IPS DF 6.9 (cell line): ENCODE results near the gene LYZL1.

Experiments used
- DNase-seq: peaks from one replicate; pipeline ENCODE4 v3.0.0-alpha.2; 2013; ENCODE audit warnings: low read depth, low spot score
- H3K27ac ChIP-seq: one replicate; pipeline ENCODE4 v1.5.1; 2013; ENCODE audit warnings: low read length, control low read depth
- H3K27me3 ChIP-seq: 2 replicates; pipeline ENCODE4 v1.6.1; 2013; ENCODE audit warnings: mild to moderate bottlenecking, low read length; ENCODE audit not compliant: control insufficient read depth, insufficient read depth
- H3K36me3 ChIP-seq: 2 replicates; pipeline ENCODE4 v1.6.1; 2013; ENCODE audit warnings: low read length; ENCODE audit not compliant: control insufficient read depth, insufficient read depth
- H3K4me1 ChIP-seq: 2 replicates; pipeline ENCODE4 v1.6.1; 2013; ENCODE audit warnings: low read length; ENCODE audit not compliant: control insufficient read depth, insufficient read depth
- H3K4me3 ChIP-seq: 2 replicates; pipeline ENCODE4 v1.5.1; 2013; ENCODE audit warnings: mild to moderate bottlenecking, low read length
- H3K9me3 ChIP-seq: 2 replicates; pipeline ENCODE4 v1.6.1; 2013; ENCODE audit warnings: low read length, inconsistent platforms; ENCODE audit not compliant: control insufficient read depth, insufficient read depth
- WGBS: extraction: QIAGEN DNeasy Blood & Tissue Kit; methylation state at CpG from one replicate; pipeline ENCODE4 v1.1.7; 2013; ENCODE audit warnings: mixed read lengths, missing lambda C conversion rate; ENCODE audit not compliant: insufficient read length, insufficient coverage; 5-methylcytosine and 5-hydroxymethylcytosine counted together

The LYZL1 gene

GRCh38 chr10:29249018-29249417 lies 39.9 kb upstream of the LYZL1 start:
- H3K4me1 ChIP-seq = no peaks in the 10 kb centered on the region
- no peak for DNase-seq
- no peaks in the 10 kb centered on the region for H3K36me3 ChIP-seq
- H3K27me3 ChIP-seq = no peaks in the 10 kb centered on the region; the same call in 1 of the 2 replicates
- no peaks in the 10 kb centered on the region for H3K9me3 ChIP-seq
- no CpG with 5 or more reads among the region's 5 CpGs for WGBS
- no peak overlapping the region for H3K27ac ChIP-seq
- no peak overlapping the region for H3K4me3 ChIP-seq

- DNase-seq = no peak
- WGBS = no CpG with 5 or more reads among the region's 1 CpG
- H3K9me3 ChIP-seq = no peaks in the 10 kb centered on the region
- 0 out of 2 replicates have a peak, but pooled peaks cover 1% of the 10 kb centered on the region for H3K4me1 ChIP-seq
- H3K27me3 ChIP-seq = no peaks in the 10 kb centered on the region; the same call in 1 of the 2 replicates
- H3K36me3 ChIP-seq = no peaks in the 10 kb centered on the region
- no peak overlapping the region for H3K4me3 ChIP-seq
- H3K27ac ChIP-seq = no peak overlapping the region
Observed at GRCh38 chr10:29250066-29250465, 38.8 kb upstream of the LYZL1 start.

DNA sequence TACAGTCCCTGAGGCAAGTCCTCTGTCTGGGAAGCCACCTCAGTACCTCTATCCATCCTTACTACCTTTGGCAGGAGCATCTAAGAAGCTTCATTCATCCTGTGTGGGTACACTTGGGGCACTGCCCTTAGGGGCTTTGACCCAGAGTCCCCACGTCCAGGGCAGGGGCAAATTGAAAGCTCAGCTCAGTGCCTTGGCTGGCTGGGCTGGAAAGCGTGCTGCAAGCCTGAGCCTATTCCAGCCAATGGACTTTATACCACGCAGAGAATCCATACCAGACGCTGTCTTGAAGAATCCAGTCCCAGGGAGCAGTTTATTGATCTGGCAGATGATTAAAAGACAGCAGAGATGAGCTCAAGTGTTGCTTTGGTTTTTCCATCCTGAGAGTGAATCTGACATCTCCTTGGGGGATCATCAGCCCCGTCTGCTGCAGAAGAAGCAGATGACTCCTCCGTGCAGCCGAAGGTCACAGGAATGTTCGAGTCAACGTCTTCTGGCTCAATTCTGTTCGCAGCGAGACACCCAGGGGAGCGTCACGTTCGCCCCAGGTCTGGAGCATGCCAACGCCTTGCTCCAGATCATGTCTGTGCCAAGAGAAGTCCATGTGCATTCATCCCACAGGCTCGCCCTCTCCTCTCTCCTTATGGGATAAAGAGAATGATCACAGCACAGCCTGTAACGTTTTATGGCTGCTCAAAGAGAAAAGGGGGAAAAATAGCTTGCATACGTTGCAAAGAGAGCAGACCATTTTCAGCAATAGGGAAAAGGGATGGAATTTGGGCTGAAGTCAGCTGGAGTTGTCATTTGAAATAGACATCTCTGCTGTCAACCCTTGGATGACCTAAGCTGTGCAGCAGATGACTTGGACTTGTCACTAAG lies 35.8 kb upstream of the LYZL1 start:
- H3K27ac ChIP-seq = no peak overlapping the region
- DNase-seq = no peak
- H3K9me3 ChIP-seq = no peaks in the 10 kb centered on the region
- WGBS = no CpG with 5 or more reads among the region's 18 CpGs
- 0 out of 2 replicates have a peak, but pooled peaks cover 1% of the 10 kb centered on the region for H3K4me1 ChIP-seq
- no peaks in the 10 kb centered on the region for H3K36me3 ChIP-seq
- H3K27me3 ChIP-seq = no peaks in the 10 kb centered on the region
- no peak overlapping the region for H3K4me3 ChIP-seq

GRCh38 chr10:29253690-29254029 lies 35.2 kb upstream of the LYZL1 start:
- no peaks in the 10 kb centered on the region for H3K36me3 ChIP-seq
- no CpG with 5 or more reads among the region's 3 CpGs for WGBS

DNA sequence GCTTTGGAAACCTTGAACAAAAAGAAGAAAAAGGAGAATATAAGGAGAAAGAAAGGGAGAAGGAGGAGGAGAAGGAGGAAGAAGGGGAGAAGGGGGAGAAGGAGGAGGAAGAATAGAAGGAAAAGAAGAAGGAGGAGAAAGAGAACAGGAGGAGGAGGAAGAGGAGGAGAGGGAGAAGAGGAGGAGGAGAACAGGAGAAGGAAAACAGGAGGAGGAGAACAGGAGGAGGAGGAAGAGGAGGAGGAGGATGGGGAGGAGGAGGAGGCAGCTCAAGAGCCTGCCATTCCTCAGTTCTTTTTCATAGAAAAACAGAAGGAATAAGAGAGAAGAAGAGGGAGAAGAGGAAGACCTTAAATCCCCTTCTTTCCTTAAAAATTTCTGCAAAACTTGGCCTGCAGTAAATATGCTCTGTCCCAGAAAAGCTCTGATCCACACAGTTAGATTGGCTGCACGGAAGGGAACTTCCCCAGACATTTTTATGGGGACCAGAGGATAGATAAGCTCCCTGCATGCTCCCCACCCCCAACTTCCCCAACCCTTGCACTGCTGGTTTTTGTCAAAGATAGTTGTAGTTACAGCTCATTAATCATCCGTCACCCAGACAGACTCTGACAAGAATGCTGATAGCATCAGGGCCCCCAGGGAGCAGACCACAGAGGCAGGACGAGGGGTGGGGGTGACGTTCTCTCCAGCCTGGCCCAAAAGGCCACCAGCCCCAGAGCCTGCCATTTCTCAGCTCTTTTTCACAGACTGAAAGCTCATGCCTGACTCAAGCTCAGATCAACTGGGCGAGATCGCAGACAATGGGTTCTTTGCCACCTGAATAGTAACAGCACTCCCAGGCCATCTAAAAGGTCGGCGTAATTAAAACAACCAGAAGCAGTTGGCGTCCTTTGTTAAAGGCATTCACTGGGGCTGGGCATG lies 34.5 kb upstream of the LYZL1 start:
- Histone ChIP-seq H3K4me1 (0 out of 2 replicates have a peak, but pooled peaks cover 1% of the 10 kb centered on the region), H3K36me3 (no peaks in the 10 kb centered on the region), H3K27ac (no peak overlapping the region), H3K27me3 (no peaks in the 10 kb centered on the region), H3K4me3 (no peak overlapping the region), H3K9me3 (no peaks in the 10 kb centered on the region)
- DNase-seq = no peak
- no CpG with 5 or more reads among the region's 9 CpGs for WGBS

More at GRCh38 chr10:29253690-29254029, 35.2 kb upstream of the LYZL1 start:
- Histone ChIP-seq H3K4me3 (no peak overlapping the region), H3K27ac (no peak overlapping the region), H3K4me1 (0 out of 2 replicates have a peak, but pooled peaks cover 1% of the 10 kb centered on the region), H3K9me3 (no peaks in the 10 kb centered on the region), H3K27me3 (no peaks in the 10 kb centered on the region)
- no peak for DNase-seq

- no peak for DNase-seq
Observed at GRCh38 chr10:29255104-29255503, 33.8 kb upstream of the LYZL1 start.

GRCh38 chr10:29256019-29256418 lies 32.9 kb upstream of the LYZL1 start:
- Histone ChIP-seq H3K36me3 (no peaks in the 10 kb centered on the region), H3K9me3 (no peaks in the 10 kb centered on the region), H3K4me3 (no peak overlapping the region), H3K27me3 (no peaks in the 10 kb centered on the region), H3K27ac (no peak overlapping the region), H3K4me1 (0 out of 2 replicates have a peak, but pooled peaks cover 1% of the 10 kb centered on the region)
- WGBS = no CpG with 5 or more reads among the region's 7 CpGs
- no peak for DNase-seq

More at GRCh38 chr10:29255104-29255503, 33.8 kb upstream of the LYZL1 start:
- Histone ChIP-seq H3K27me3 (no peaks in the 10 kb centered on the region), H3K4me3 (no peak overlapping the region), H3K9me3 (no peaks in the 10 kb centered on the region), H3K36me3 (no peaks in the 10 kb centered on the region), H3K4me1 (0 out of 2 replicates have a peak, but pooled peaks cover 1% of the 10 kb centered on the region), H3K27ac (no peak overlapping the region)
- WGBS = no CpG with 5 or more reads among the region's 3 CpGs

- no CpG with 5 or more reads among the region's 1 CpG for WGBS
- Histone ChIP-seq H3K36me3 (no peaks in the 10 kb centered on the region), H3K27me3 (no peaks in the 10 kb centered on the region), H3K4me1 (peaks cover 1% of the 10 kb centered on the region; the same call in 1 of the 2 replicates), H3K9me3 (no peaks in the 10 kb centered on the region), H3K4me3 (no peak overlapping the region), H3K27ac (no peak overlapping the region)
- DNase-seq = no peak
Observed at GRCh38 chr10:29256586-29256985, 32.3 kb upstream of the LYZL1 start.

DNA sequence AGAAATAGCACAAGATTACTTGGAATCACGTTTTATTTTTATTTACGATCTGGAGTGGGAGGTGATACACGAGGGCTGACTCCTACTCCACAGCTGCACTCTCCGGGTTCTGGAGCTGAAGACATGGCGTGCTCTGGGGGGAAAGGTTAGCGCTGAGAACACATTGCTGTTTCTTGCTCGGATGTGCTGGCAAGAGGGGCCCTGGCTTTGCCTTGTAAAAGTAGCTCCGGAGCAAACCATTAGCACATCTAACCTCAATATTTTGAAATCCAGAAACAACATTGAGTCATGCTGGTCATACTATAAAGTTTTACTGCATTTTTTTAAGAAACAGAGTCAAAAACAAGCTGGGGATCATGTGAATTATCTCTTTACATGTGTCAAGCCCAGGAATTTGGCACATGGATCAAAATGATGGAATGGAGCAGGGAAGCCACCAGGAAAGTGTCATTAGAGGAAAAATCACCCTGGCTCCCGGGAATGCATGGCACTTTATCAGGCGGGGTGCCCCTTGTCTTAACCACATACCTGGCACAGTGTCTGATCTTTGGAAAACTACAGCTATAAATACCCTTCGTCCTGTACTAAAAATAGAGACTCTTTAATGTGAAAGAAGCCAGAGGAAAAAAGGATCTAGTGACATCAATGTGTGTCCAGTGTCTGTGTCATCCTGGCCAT lies 31.6 kb upstream of the LYZL1 start:
- no peak for DNase-seq
- WGBS = no CpG with 5 or more reads among the region's 11 CpGs
- no peak overlapping the region for H3K27ac ChIP-seq
- no peak overlapping the region for H3K4me3 ChIP-seq
- peaks cover 1% of the 10 kb centered on the region; the same call in 1 of the 2 replicates for H3K4me1 ChIP-seq
- no peaks in the 10 kb centered on the region for H3K27me3 ChIP-seq
- no peaks in the 10 kb centered on the region for H3K36me3 ChIP-seq
- no peaks in the 10 kb centered on the region for H3K9me3 ChIP-seq

- peaks cover 1% of the 10 kb centered on the region; the same call in 1 of the 2 replicates for H3K4me1 ChIP-seq
- no peaks in the 10 kb centered on the region for H3K9me3 ChIP-seq
- no peak overlapping the region for H3K4me3 ChIP-seq
- no peak for DNase-seq
- no peaks in the 10 kb centered on the region for H3K27me3 ChIP-seq
- WGBS = no CpG with 5 or more reads among the region's 3 CpGs
- H3K36me3 ChIP-seq = no peaks in the 10 kb centered on the region
- no peak overlapping the region for H3K27ac ChIP-seq
Observed at GRCh38 chr10:29257784-29258135, 31.1 kb upstream of the LYZL1 start.
